HL-60/S4 treated with phorbol 12-myristate 13-acetate at 8.2 ng/mL for 4 days and 3 days (cell line): ENCODE measurements around the gene BTNL8.
"Not testable (repeated sequence)": the region's sequence is repeated elsewhere in the genome, so short reads cannot be mapped to it uniquely, and the experiment has no call there.

Experiments used
- in situ Hi-C: fragments of 300-500 bp; cut with MboI; formaldehyde crosslinking; loops from 2 replicates; pipeline ENCODE4 v1.15.0; 2022; ENCODE audit warnings: low sequenced_read_pairs

Gene BTNL8

DNA sequence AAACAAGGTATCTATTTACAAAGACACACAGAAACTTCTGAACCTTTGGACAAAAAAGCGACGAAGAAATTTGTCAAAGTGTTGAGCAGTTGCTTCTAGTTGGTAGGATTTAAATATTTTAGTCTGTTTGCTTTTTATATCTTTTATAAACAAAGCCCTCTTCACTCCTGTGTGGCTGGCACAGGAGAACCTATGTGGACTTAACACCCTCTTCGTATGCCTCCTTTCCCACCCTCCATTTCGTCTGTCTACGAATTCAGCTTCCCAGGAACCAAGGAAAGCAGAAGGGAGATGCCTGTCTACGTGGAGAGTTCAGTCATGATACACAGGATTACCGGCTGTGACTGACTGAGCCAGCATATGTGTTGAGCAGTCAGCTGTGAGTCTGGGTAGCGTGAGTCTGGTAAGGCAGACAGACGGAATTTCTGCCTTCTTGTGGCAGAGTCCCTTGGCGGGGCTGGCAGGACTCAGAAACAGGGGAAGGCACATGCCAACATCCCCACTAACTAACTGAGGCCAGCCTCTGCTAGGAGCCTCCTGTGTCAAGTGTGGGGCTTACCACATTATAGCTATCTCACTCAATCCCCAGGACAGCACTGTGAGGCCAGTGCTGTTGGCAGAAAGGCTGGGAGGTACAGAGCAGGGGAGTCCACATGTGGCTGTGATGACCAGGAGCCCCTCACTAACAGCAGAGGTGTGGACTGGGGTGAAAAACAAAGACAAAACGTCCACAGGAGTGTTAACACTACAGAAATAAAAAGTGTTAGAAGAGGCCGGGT, 24.0 kb upstream of the BTNL8 start:
- in situ Hi-C loops = no loop called here

DNA sequence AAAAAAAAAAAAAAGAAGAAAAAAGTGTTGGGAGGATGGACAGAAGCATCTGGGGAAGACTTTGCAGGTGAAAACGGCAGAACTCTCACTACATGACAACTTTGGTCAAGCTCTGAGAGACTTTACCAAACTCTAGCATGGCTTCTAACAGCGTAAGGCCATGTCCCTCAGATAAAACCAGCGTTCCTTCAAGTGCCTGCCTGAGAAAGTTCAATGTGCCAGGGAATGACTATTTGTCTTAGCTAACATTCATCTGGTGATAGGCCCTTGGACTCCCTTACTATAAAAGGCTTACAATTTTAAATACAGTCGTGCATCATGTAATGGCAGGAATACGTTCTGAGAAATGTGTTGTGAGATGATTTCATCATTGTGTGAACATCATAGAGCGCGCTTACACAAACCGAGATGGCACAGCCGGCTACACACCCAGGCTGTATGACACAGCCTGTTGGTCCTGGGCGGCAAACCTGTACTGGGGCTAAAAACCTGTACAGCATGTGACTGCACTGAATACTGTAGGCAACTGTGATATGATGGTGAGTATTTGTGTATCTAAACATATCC, 23.0 kb upstream of the BTNL8 start:
- in situ Hi-C loops = no loop called here

DNA sequence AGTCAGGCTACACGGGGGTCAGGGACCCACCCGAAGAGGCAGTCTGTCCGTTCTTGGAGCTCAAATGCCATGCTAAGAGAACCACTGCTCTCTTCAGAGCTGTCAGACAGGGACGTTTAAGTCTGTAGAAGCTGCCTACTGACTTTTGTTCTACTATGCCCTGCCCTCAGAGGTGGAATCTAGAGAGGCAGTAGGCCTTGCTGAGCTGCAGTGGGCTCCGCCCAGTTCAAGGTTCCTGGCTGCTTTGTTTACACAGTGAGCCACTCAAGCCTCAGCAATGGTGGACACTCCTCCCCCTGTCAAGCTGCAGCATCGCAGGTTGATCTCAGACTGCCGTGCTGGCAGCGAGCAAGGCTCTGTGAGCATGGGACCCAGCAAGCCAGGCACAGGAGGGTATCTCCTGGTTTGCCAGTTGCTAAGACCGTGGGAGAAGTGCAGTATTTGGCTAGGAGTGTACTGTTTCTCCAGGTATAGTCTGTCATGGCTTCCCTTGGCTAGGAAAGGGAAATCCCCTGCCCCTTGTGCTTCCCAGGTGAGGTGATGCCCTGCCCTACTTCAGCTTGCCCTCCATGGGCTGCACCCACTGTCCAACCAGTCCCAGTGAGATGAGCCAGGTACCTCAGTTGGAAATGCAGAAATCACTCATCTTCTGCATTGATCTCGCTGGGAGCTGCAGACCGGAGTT, 13.0 kb upstream of the BTNL8 start:
- in situ Hi-C loops = not testable (repeated sequence)

DNA sequence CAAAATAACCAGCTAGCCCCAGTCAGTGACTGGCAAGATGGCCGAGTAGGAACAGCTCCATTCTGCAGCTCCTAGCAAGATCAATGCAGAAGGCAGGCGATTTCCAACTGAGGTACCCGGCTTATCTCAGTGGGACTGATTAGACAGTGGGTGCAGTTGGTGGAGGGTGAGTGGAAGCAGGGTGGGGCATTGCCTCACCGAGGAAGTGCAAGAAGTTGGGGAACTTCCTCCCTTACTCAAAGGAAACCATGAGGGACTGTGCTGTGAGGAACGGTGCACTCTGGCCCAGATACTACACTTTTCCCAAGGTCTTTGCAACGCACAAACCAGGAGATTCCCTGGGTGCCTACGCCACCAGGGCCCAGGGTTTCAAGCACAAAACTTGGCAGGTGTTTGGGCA, 9.6 kb upstream of the BTNL8 start:
- in situ Hi-C loops = no loop called here

DNA sequence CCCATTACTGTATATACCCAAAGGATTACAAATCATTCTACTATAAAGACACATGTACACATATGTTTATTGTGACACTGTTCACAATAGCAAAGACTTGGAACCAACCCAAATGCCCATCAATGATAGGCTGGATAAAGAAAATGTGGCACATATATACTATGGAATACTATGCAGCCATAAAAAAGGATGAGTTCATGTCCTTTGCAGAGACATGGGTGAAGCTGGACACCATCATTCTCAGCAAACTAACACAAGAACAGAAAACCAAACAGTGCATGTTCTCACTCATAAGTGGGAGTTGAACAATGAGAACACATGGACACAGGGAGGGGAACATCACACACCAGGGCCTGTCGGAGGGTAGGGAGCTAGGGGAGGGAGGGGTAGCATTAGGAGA, 3.6 kb upstream of the BTNL8 start:
- in situ Hi-C loops = not testable (repeated sequence)

DNA sequence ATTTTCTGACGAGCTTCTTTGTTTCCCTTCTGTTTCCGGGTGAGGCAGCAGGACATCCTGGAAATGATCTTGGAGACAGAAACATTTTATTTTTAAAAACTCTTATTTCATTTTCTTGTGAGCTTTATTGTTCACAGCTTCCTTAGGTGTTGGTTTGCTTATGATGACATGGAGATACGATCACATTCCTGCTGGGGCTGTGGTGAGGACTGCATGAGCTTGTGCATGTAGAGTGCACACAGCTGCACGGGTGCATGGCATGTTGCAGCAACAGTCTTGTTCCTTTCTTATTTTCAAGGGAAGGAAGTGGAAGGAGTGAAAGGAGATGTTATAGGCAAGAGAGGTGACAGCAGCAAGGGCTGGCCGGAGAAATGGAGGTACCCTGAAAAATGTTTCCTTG, 1.2 kb downstream of the BTNL8 start:
- in situ Hi-C loops = no loop called here

DNA sequence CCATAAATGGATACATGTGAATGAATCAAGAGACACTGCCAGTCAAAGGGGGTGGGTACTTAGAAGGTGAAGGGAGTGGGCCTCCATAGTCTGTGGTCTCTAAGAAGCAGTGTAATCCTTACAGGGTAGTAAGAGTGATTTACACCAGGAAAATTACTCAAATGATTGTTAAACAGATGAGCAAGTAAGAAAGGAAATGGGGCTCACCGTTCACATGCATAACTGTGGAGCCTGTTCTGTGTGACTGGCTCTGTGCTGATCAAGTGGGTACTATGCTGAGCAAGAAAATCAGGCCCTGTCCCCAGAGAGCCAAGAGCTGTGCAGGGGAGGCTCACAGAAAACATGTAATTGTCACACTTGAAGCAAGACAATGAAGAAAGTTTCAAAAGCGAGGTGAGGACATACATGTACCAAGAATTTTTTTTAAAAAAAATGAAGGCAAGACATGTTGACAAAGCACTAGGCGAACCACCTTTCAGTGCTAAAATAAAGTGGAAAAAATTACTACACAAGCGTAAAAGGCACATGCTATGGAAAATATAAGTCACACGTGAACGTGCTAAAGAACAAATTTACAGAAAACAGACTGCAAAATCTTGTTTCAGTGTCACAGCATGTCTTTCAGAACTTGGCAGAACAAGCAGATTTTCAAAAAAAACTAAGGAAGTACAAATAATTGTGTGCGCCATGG, 2.5 kb downstream of the BTNL8 start:
- in situ Hi-C loops = no loop called here

DNA sequence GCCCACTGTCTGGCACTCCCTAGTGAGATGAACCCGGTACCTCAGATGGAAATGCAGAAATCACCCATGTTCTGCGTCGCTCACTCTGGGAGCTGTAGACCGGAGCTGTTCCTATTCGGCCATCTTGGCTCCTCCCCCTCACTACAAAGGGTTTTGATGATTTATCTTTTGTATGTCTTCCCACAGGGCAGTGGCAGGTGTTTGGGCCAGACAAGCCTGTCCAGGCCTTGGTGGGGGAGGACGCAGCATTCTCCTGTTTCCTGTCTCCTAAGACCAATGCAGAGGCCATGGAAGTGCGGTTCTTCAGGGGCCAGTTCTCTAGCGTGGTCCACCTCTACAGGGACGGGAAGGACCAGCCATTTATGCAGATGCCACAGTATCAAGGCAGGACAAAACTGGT, 9.4 kb downstream of the BTNL8 start:
- in situ Hi-C loops = no loop called here

DNA sequence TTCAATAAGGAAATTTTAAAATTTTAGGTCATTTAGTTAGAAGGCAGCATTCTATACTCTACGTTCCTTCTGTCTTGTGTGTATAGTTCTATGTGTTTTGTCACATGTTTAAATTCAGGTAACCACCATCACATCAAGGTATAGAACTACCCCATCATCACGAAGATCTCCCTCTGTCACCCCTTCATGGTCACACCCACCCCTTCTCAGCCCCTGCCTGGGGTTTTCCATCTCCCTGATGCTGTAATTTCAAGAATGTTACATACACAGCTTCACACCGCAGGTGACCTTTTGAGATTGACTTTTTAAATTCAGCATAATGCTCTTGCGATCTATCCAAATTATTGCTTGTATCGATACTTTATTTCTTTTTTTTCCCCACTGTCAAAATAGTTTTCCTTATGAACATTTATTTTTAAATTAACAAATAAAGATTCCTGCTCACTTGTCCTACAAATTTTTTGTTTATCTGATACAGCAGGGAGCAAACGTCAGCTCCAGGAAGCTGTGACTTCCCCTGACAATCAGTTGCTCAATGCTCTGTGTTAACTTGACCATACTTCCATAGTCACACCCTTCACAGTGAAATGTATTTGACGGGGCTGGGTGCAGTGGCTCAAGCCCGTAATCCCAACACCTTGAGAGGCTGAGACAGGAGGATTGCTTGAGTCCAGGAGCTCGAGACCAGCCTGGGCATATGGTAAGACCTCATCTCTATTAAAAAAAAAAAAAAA, 10.2 kb downstream of the BTNL8 start:
- in situ Hi-C loops = no loop called here

DNA sequence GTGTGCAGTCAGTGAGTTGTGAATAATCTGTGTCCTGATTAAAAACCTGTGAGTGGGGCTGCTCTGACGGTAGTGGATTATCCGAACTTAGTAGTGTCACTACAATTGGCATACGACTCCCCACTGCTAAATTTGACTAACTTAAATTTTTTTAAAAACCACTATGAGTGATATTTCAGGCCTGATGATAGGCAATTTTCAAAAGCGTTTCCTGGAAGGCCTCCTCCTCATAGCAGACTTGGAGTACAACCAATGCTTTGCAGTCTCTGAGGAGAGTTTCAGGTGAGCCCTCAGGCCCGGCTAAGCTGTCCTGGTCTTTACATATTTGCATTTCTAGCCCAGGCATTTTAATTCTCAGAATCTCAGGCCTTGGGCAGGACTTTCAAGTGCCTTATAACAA, 10.8 kb downstream of the BTNL8 start:
- in situ Hi-C loops = no loop called here

DNA sequence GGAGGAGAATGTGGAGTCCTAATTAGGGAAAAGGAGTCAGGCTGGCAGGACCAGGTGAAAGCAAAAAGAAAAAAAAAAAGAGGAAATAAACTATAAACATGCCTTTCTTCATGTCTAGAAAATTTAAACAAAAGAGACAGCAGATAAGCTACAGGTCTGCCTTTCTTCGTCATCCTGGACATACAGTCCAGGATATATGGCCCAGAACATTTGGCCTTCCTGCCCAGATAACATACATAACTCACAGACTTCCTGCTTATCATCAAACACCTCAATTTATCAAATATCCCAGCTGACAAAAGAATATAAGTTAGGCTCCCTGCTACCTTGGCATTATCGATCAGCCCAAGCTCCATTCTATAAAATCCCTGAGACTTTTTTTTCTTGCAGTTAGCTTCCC, 11.2 kb downstream of the BTNL8 start:
- in situ Hi-C loops = no loop called here

DNA sequence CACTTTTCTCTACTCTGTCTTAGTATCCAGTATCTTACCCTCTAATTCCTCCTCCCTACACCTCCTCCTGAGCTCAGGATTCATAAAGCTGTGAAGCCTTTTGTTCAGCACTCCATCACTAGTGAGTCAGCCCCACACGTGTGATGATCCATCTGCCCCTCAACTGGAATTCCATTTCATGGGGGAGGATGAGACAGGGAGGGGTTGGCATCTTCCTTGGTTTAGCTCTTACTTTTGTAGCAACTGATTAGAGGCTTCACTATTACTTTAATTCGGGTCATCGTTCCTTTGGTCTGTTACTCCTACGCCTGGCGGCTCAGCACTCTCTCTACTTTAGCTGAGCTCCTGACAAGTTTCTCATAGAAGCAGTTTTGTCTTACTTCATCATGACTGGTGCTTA, 11.8 kb downstream of the BTNL8 start:
- in situ Hi-C loops = no loop called here

DNA sequence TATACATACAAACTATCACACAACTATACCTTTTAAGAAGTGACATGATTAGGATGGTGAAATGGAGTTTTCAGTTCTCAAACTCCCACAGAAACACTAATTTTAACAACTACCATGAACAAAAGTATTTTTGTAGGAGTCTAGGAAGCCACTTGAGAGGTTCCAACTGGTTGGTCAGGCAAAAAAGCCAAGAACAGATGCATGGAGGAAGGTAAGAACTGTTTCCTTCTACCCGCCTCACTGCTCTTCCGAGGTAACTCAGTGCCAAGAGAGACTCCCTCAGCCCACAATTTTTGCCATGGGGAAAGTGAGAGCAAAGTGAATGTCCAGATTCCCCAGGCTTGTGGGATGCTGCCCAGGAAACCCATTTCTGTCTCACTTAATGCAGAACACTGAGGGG, 15.7 kb downstream of the BTNL8 start:
- in situ Hi-C loops = no loop called here

DNA sequence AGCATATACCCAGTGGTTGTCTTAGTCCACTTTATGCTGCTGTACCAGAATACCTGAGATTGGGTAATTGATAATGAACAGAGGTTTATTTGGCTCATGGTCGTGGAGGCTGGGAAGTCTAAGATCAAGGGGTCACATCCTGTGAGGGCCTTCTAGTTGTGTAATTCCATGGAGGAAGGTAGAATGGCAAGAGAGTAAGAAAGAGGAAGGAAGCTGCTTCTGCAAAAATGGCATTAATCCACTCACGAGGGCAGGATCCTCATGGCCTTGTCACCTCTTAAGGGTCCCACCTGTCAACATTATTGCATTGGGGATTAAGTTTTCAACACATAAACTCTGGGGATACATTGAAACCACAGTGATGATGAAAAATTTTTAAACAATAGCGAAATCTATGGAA, 17.0 kb downstream of the BTNL8 start:
- in situ Hi-C loops = no loop called here

DNA sequence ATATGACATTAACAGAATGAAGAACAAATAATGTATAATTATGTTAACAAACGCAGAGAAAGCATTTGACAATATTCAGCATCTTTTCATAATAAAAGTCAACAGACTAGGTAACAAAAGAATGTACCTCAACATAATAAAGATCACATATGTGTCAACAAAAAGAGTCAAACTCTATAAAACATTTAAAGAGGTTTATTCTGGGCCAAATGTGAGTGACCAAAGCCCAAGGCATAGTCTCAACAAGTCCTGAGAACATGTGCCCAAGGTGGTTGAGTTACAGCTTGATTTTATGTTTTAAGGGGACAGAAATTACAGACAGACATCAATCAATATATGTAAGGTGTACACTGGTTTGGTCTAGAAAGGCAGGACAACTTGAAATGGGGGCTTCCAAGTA, 19.4 kb downstream of the BTNL8 start:
- in situ Hi-C loops = no loop called here

DNA sequence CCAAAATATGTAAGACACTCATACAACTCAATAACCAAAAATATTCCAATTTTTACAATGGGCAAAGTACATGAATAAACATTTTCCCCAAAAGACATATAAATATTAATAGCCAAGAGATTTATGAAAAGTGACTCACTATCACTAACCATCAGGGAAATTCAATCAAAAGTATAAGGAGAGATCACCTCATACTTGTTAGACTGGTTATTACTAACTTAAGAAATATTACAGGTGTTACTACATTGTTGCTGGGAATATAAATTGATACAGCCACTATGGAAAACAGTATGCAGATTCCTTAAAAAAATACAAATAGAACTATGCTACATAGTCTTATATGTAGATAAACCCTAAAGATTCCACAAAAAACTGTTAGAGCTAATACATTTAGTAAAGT, 21.8 kb downstream of the BTNL8 start:
- in situ Hi-C loops = no loop called here

DNA sequence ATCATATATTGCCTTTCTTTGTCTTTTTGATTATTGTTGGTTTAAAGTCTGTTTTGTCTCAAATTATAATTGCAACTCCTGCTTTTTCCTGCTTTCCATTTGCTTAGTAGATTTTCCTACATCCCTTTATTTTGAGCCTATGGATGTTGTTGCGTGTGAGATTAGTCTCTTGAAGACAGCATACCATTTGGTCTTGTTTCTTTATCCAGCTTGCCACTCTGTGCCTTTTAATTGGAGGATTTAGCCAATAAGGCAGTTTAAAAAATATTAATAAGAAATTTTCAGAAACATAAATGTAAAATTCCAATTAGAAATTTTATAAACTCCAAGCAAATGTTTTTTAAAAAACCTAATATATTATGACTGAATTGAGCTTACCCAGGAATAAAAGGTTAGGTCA, 24.0 kb downstream of the BTNL8 start:
- in situ Hi-C loops = no loop called here

DNA sequence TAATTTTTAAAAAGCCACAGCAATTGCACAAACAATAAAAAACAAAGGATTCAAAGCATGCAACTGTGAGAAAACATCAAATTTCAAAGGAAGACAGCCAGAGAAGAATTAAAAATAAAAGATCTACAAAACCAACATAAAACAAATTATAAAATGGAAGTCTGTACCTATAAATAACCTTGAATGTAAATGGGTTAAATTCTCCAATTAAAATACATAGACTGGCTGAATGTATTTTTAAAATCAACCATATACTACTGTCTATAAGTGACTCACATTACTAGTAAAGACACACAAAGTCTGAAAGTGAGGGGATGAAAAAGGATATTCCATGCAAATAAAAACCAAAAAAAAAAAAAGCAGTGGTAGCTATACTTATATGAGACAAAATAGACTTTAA, 33.7 kb downstream of the BTNL8 start:
- in situ Hi-C loops = no loop called here

DNA sequence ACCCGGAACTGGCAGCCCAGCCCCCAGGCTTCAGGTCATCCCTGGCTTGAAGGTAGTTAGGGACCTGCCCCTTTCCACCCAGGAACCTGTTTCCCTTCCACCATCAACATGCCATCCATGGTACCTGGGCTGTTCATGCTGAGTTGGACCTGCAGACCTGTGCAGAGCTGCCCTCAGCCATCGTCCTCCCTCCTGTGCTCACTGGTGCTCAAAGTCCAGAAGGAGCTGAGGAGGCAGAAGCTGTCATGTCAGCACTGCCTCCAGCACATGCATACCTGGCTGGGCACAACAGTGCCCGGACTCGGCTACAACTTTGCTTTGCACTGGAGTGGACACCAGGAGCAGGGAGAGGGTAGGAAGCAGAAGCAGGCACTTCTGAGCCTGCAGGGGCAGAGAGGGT, 36.2 kb downstream of the BTNL8 start:
- in situ Hi-C loops = no loop called here

DNA sequence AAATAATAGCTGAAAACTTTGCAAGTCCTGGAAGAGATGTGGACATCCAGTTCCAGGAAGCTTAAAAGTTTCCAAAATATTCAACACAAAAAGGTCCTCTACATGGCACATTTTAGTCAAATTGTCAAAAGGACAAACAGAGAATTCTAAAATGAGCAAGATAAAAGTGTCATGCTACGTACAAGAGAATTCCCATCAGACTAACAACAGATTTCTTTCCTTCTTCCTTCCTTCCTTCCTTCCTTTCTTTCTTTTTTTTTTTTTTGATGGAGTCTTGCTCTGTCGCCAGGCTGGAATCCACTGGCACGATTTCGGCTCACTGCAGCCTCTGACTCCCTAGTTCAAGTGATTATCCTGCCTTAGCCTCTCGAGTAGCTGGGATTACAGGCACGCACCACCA, 39.3 kb downstream of the BTNL8 start:
- in situ Hi-C loops = no loop called here

DNA sequence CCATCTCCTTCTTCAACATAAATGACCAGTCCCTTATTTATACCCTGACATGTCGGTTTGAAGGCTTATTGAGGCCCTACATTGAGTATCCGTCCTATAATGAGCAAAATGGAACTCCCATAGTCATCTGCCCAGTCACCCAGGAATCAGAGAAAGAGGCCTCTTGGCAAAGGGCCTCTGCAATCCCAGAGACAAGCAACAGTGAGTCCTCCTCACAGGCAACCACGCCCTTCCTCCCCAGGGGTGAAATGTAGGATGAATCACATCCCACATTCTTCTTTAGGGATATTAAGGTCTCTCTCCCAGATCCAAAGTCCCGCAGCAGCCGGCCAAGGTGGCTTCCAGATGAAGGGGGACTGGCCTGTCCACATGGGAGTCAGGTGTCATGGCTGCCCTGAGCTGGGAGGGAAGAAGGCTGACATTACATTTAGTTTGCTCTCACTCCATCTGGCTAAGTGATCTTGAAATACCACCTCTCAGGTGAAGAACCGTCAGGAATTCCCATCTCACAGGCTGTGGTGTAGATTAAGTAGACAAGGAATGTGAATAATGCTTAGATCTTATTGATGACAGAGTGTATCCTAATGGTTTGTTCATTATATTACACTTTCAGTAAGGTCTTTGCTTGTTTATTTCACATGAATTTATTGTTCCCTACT, 51.5 kb downstream of the BTNL8 start:
- in situ Hi-C loops = no loop called here
